Stomach (tissue), 4 donors: ENCODE results near the gene NDUFAF2.
"Not testable (repeated sequence)": the region's sequence is repeated elsewhere in the genome, so short reads cannot be mapped to it uniquely, and the experiment has no call there.

ENCODE experiments used
- POLR2A ChIP-seq, 4 donors: fragments of 450-650 bp; IDR thresholded peaks; one replicate each; pipeline ENCODE4 v1.6.1; 2016; ENCODE audit warnings: antibody characterized with exemption in 4 of 4, control low read depth in 2 of 4, mild to moderate bottlenecking in 1 of 4, moderate library complexity in 1 of 4
- TF ChIP-seq, protein P1 (sequence below), 7 experiments: fragments of 450-650 bp in 4 of 7; fragments of 200-600 bp in 3 of 7; sonication (generic) in 3 of 7; IDR thresholded peaks; one replicate each; pipeline ENCODE4 v1.5.1; 2016 to 2019; ENCODE audit warnings: antibody characterized with exemption in 7 of 7, control low read depth in 2 of 7, mild to moderate bottlenecking in 1 of 7

DNA sequence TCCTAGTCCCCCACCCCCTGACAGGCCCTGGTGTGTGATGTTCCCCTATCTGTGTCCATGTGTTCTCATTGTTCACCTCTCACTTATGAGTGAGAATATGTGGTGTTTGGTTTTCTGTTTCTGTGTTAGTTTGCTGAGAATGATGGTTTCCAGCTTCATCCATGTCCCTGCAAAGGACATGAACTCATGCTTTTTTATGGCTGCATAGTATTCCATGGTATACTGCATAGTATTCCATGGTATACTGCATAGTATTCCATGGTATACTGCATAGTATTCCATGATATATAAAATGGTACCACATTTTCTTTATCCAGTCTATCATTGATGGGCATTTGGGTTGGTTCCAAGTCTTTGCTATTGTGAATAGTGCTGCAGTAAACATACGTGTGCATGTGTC, 86.3 kb downstream of the NDUFAF2 start:
- TF ChIP-seq, protein P1, sequence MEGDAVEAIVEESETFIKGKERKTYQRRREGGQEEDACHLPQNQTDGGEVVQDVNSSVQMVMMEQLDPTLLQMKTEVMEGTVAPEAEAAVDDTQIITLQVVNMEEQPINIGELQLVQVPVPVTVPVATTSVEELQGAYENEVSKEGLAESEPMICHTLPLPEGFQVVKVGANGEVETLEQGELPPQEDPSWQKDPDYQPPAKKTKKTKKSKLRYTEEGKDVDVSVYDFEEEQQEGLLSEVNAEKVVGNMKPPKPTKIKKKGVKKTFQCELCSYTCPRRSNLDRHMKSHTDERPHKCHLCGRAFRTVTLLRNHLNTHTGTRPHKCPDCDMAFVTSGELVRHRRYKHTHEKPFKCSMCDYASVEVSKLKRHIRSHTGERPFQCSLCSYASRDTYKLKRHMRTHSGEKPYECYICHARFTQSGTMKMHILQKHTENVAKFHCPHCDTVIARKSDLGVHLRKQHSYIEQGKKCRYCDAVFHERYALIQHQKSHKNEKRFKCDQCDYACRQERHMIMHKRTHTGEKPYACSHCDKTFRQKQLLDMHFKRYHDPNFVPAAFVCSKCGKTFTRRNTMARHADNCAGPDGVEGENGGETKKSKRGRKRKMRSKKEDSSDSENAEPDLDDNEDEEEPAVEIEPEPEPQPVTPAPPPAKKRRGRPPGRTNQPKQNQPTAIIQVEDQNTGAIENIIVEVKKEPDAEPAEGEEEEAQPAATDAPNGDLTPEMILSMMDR (IDR thresholded peaks at IDR 0.05), result not testable (repeated sequence)
- not testable (repeated sequence) for TF ChIP-seq POLR2A (IDR thresholded peaks at IDR 0.05)
